Uterus (tissue), 4 donors: ENCODE data around the gene GLB1L. TPM values are rescaled to one million over a fixed set of nuclear protein-coding genes. Genes with fewer than 3 reads are reported as not detected.

Source experiments
- DNase-seq, 2 donors: peaks; one replicate each; pipeline ENCODE4 v3.0.0-alpha.2; 2019 to 2020
- H3K27ac ChIP-seq, 2 donors: fragments of 200-600 bp; sonication (generic); 1 replicate in 1 of 2; 2 replicates in 1 of 2; pipeline ENCODE4 v1.5.1; 2016 to 2018
- H3K27me3 ChIP-seq, 2 donors: fragments of 200-600 bp; sonication (generic); one replicate each; pipeline ENCODE4 v1.5.1; 2018 to 2019; ENCODE audit warnings: control low read depth in 1 of 2
- H3K36me3 ChIP-seq, 2 donors: fragments of 200-600 bp; sonication (generic); one replicate each; pipeline ENCODE4 v1.5.1; 2019; ENCODE audit warnings: control low read depth in 1 of 2
- H3K4me1 ChIP-seq, 2 donors: fragments of 200-600 bp; sonication (generic); one replicate each; pipeline ENCODE4 v1.5.1; 2018 to 2019; ENCODE audit warnings: control low read depth in 1 of 2
- H3K4me3 ChIP-seq, 2 donors: fragments of 200-600 bp; sonication (generic); 1 replicate in 1 of 2; 2 replicates in 1 of 2; pipeline ENCODE4 v1.5.1; 2018 to 2019; ENCODE audit warnings: mild to moderate bottlenecking in 1 of 2
- H3K9me3 ChIP-seq, 2 donors: fragments of 200-600 bp; sonication (generic); one replicate each; pipeline ENCODE4 v1.5.1; 2019; ENCODE audit warnings: control low read depth in 1 of 2
- POLR2A ChIP-seq, 2 donors: fragments of 450-650 bp; IDR thresholded peaks; one replicate each; pipeline ENCODE4 v1.6.1; 2016; ENCODE audit warnings: antibody characterized with exemption in 2 of 2, mild to moderate bottlenecking in 1 of 2, moderate library complexity in 1 of 2
- intact Hi-C: fragments of 100-400 bp; cut with DNase I; formaldehyde crosslinking; loops from one replicate; pipeline ENCODE4 v1.15.1; 2023; ENCODE audit warnings: low total_unique reads
- total RNA-seq, 4 donors: library from RNA; depleted of rRNA in 3 of 4; stranded (reverse); fragments of >200 nt in 3 of 4; gene quantifications; one replicate each; pipeline versions ENCODE4 v1.1.0 to v1.2.4, GENCODE V29; 2014 to 2023
- TF ChIP-seq, protein P1 (sequence below), 4 experiments: fragments of 200-600 bp in 2 of 4; fragments of 450-650 bp in 2 of 4; sonication (generic) in 2 of 4; IDR thresholded peaks; one replicate each; pipeline ENCODE4 v1.5.1; 2016 to 2019; ENCODE audit warnings: antibody characterized with exemption in 4 of 4, mild to moderate bottlenecking in 2 of 4, moderate library complexity in 1 of 4
- donor health status: DM: yes; HTN: yes; CAD: no.

Gene GLB1L
- total RNA-seq, 4 donors from 2014 or later = 8.2 to 20.7 (median 10.9) TPM

DNA sequence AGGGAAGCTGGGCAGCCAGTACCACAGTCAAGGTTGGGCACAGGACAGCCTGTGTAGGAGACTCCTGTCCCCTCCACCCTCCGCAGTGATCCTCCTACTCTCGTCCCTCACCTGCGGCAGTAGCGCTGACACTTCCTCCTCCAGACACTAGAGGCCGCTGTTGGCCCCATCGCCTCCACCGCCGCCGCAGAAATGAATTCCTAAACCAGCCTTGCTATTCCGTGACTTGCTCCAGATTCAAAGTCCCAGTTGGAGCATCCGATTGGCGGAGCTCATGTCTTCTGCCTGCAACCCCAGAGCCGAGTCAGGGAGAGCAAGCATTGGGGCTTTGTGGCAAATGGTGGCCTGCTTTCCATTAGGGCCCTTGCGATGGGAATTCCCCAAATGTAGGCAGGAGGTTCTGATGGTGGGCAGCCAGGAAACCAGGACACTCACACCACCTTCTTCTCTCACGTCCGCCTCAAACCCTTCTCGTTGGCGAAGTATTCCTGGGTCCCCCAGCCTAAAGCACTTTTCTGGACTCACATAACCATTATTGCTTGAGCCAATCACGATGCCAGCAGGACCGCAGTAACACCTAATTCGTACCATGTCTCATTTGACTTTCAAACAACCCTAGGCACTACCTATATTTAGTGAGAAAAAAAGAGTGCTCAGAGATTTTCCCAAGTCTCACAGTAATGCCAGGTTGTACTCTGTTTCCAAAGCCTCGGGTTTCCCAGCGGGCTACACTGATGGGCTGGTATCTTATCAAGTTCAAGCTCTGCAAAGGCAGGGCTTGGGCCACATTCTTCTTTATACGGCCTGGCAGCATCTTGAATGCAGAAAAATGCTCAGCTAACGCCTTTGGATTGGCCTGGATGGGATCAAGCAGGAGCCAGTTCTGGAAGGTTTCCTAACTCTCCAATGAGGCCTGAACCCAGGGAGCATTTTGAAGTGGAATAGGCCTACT lies 32.7 kb upstream of the GLB1L start:
- H3K4me1 ChIP-seq = peaks cover 8 to 10% of the 10 kb centered on the region in 2 donors
- peak overlapping the region in 1 of 2 donors; percentile 77 for H3K4me3 ChIP-seq
- H3K27me3 ChIP-seq = no peaks in the 10 kb centered on the region
- no peaks in the 10 kb centered on the region for H3K9me3 ChIP-seq
- intact Hi-C loops = no loop called here
- DNase-seq = peak; percentile 82 to 86
- no peaks in the 10 kb centered on the region for H3K36me3 ChIP-seq
- H3K27ac ChIP-seq = peak overlapping the region; percentile 99
- TF ChIP-seq, protein P1, sequence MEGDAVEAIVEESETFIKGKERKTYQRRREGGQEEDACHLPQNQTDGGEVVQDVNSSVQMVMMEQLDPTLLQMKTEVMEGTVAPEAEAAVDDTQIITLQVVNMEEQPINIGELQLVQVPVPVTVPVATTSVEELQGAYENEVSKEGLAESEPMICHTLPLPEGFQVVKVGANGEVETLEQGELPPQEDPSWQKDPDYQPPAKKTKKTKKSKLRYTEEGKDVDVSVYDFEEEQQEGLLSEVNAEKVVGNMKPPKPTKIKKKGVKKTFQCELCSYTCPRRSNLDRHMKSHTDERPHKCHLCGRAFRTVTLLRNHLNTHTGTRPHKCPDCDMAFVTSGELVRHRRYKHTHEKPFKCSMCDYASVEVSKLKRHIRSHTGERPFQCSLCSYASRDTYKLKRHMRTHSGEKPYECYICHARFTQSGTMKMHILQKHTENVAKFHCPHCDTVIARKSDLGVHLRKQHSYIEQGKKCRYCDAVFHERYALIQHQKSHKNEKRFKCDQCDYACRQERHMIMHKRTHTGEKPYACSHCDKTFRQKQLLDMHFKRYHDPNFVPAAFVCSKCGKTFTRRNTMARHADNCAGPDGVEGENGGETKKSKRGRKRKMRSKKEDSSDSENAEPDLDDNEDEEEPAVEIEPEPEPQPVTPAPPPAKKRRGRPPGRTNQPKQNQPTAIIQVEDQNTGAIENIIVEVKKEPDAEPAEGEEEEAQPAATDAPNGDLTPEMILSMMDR (IDR thresholded peaks at IDR 0.05) = peak; percentile 96 to 99 (median 97)
- no peak for TF ChIP-seq POLR2A (IDR thresholded peaks at IDR 0.05)

DNA sequence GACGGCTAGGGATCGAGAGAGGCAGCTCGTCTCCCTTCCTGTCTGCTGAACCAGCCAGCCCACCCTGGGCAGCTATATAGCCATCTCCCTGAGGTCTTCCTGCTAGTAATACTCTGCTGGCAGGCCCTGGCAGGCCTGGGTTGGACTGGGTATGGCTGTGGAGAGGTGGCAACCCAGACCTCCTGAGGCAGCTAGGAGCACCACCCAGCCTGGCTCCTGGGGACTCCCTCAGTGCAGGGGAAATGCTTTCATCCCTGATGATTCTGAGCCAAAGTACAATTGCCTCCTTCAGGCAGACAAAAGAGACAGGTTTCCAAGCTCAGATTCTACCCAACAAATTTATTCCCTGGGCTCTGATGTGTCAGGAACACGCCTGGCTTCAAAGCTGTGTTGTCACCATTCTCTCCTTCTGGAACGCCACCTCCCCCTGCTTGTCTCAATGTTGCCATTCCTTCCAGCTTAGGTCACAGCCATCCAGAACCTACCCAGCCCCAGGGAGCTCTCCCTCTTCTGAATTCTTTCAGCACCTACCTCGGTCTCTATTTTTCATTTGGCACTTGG lies 29.2 kb upstream of the GLB1L start:
- intact Hi-C loops = no loop called here
- H3K4me3 ChIP-seq = no peak overlapping the region
- DNase-seq = peak in 1 of 2 donors; percentile 36
- no peak for TF ChIP-seq POLR2A (IDR thresholded peaks at IDR 0.05)
- TF ChIP-seq, protein P1 (IDR thresholded peaks at IDR 0.05) = no peak
- H3K27ac ChIP-seq = peak overlapping the region; percentile 61 to 68
- no peaks in the 10 kb centered on the region for H3K9me3 ChIP-seq
- no peaks in the 10 kb centered on the region for H3K36me3 ChIP-seq
- no peaks in the 10 kb centered on the region for H3K27me3 ChIP-seq
- H3K4me1 ChIP-seq = peaks cover 8 to 10% of the 10 kb centered on the region in 2 donors

DNA sequence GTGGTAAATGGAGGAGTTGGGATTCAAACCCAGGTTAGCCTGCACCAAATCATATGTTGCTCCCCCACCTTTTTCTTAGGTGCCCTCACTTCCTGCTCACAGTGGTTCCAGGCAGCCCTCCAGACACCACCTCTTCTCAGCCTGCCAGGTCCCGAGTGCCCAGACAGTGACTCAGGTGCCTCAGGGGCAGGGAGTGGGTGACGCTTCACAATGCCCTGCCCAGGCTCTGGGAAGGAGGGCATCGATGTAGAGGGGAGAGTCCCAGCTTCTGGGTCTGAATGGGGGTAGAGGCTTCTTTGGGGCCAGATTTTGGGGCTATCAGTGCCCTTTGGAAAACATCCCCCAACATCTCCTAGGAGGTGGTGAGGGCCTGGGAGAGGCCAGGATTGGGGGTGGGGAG lies 28.7 kb upstream of the GLB1L start:
- H3K4me1 ChIP-seq = peaks cover 8 to 10% of the 10 kb centered on the region in 2 donors
- peak overlapping the region; percentile 61 to 68 for H3K27ac ChIP-seq
- TF ChIP-seq, protein P1 (IDR thresholded peaks at IDR 0.05) = no peak
- no peak for TF ChIP-seq POLR2A (IDR thresholded peaks at IDR 0.05)
- H3K27me3 ChIP-seq = no peaks in the 10 kb centered on the region
- H3K36me3 ChIP-seq = no peaks in the 10 kb centered on the region
- H3K4me3 ChIP-seq = no peak overlapping the region
- intact Hi-C loops = no loop called here
- H3K9me3 ChIP-seq = no peaks in the 10 kb centered on the region
- no peak for DNase-seq

DNA sequence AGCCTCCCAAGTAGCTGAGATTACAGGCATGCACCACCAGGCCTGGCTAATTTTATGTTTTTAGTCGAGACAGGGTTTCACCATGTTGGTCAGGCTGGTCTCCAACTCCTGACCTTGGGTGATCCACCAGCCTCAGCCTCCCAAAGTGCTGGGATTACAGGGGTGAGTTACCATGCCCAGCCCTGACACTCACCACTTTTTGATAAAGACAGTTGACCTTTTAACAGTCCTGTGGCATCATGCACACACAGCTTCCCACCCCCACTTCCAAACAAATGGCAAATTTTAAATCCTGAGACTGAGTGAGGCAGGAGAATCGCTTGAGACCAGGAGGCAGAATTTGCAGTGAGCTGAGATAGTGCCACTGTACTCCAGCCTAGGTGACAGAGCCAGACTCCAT lies 27.8 kb upstream of the GLB1L start:
- intact Hi-C loops = no loop called here
- Histone ChIP-seq H3K9me3 (no peaks in the 10 kb centered on the region), H3K4me3 (no peak overlapping the region), H3K36me3 (no peaks in the 10 kb centered on the region), H3K27me3 (no peaks in the 10 kb centered on the region), H3K4me1 (peaks cover 1 to 3% of the 10 kb centered on the region in 2 donors), H3K27ac (no peak overlapping the region)
- no peak for TF ChIP-seq POLR2A (IDR thresholded peaks at IDR 0.05)
- TF ChIP-seq, protein P1 (IDR thresholded peaks at IDR 0.05) = no peak
- no peak for DNase-seq

DNA sequence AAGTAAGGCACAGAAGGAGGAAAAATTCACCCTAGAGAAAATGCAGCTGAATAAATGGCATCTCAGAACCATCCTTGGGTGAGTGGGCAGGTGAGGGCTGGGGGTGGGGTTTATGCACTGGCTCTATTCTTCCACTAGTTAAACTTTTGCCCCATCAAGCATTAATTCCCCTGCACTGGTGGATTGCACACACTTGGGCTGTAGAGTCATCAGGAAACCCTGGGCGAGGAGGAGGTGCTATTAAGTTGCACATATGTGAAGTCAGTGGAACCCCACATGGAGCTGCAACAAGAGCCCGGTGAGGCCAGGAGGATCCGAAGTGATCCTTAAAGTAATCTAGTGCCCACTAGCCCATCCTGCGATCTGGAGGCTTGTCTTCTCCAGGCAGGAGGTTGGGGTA lies 27.1 kb upstream of the GLB1L start:
- DNase-seq = no peak
- intact Hi-C loops = no loop called here
- H3K27ac ChIP-seq = no peak overlapping the region

More for the DNA sequence above, 27.1 kb upstream of the GLB1L start:
- H3K36me3 ChIP-seq = no peaks in the 10 kb centered on the region
- H3K27me3 ChIP-seq = no peaks in the 10 kb centered on the region
- TF ChIP-seq, protein P1 (IDR thresholded peaks at IDR 0.05) = no peak
- no peak for TF ChIP-seq POLR2A (IDR thresholded peaks at IDR 0.05)
- no peaks in the 10 kb centered on the region for H3K4me1 ChIP-seq
- no peak overlapping the region for H3K4me3 ChIP-seq
- no peaks in the 10 kb centered on the region for H3K9me3 ChIP-seq
